ENCODE measurements around the gene CTIF. TPM values are rescaled to one million over a fixed set of nuclear protein-coding genes. Genes with fewer than 3 reads are reported as not detected.

Gene CTIF
- total RNA-seq, 2 experiments from 2014 or later, result 3.6 to 4.1 TPM

DNA sequence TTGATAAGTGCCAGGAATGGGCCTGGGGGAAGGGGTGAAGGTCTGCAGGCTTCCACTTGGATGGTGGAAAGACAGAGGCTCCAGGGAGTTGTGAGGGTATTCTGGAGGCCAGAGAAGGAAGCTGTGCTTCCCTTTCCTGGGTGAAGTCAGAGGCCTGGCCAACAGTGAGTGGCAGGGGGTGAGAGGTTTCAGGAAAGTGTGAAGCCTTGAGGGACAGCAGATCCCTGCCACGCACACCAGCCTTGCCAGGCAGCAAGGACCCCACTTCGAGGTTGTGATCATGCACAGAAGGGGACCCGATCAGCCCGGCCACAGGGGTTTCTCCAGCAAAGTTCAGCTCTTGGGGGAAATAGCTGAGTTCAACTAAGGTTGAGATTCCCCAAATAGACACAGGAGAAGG is 345.5 kb downstream of the CTIF start:
- H3K27ac Mint-ChIP-seq, result no peak overlapping the region
- H3K4me3 Mint-ChIP-seq, result no peak overlapping the region
- no peak for DNase-seq
- no peaks in the 10 kb centered on the region for H3K9me3 Mint-ChIP-seq
- intact Hi-C loops (cut with micrococcal nuclease), result no loop called here
- CTCF ChIA-PET, result interaction anchor here (0.7 kb wide), 1 partner anchor 795 kb away, joined by 3 read pairs; no protein-coding TSS in a partner anchor
- H3K27me3 Mint-ChIP-seq (ENCODE audit: low read depth), result no peaks in the 10 kb centered on the region
- no peaks in the 10 kb centered on the region for H3K36me3 Mint-ChIP-seq (ENCODE audit: low read depth)
- H3K4me1 Mint-ChIP-seq (ENCODE audit: low read depth), result peaks cover 4% of the 10 kb centered on the region

DNA sequence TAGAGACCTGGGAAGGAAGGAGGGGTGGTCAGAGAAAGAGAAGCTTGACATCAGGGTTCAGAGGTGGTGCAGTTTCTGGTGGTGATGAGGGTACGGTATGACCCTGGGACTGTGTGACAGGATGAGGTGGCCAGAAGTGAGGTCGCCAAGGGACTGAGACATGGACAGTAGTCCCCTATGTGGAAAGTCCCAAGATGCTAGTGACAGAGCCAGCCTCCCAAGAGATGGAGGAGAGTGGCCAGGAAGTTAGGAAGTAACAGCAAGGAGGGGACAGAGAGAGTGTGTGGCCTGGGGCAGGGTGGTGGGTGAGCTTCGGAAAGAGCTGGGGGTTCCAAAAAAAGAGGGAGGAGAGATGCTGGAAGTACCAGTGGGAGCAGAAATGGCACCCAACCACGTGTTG is 345.9 kb downstream of the CTIF start:
- Mint-ChIP-seq H3K27me3 (ENCODE audit: low read depth) (no peaks in the 10 kb centered on the region), H3K4me1 (ENCODE audit: low read depth) (peaks cover 4% of the 10 kb centered on the region), H3K27ac (no peak overlapping the region), H3K9me3 (no peaks in the 10 kb centered on the region), H3K4me3 (no peak overlapping the region), H3K36me3 (ENCODE audit: low read depth) (no peaks in the 10 kb centered on the region)
- CTCF ChIA-PET, result no interaction called here
- no peak for DNase-seq
- intact Hi-C loops (cut with micrococcal nuclease), result no loop called here

DNA sequence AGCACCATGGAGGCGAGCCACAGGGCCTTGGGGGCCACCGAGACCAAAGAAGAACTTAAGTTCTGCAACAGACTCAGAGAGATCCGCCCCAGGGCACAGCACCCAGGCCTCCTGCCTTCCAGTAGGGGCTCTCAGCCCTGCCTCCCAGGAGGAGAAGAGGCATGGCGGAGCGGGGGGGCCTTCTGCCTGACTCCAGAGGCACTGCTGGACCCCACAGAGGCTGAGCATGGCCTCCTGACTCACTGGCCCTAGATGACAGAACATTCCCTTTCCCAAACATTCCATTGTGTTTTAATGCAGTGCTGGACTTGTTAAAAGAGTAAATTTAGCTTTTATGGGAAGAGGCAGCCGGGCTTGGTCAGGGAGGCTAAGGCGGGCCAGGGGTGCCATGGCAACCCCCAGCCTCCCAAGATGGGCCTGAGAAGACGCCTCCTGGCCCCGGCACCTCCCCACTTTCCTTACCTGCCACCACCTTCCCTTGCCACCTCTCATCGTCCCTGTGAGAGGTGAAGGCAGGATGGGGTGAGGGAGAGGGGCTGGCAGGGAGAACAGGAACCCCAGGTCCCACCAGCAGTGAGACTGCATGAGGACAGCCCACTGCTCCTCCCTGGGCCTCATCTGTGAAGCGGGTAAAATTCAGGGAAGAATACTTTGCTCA is 346.6 kb downstream of the CTIF start:
- Mint-ChIP-seq H3K27ac (no peak overlapping the region), H3K36me3 (ENCODE audit: low read depth) (no peaks in the 10 kb centered on the region), H3K4me3 (no peak overlapping the region), H3K27me3 (ENCODE audit: low read depth) (no peaks in the 10 kb centered on the region), H3K4me1 (ENCODE audit: low read depth) (peaks cover 2% of the 10 kb centered on the region), H3K9me3 (no peaks in the 10 kb centered on the region)
- DNase-seq, result no peak
- CTCF ChIA-PET, result no interaction called here
- intact Hi-C loops (cut with micrococcal nuclease), result no loop called here

DNA sequence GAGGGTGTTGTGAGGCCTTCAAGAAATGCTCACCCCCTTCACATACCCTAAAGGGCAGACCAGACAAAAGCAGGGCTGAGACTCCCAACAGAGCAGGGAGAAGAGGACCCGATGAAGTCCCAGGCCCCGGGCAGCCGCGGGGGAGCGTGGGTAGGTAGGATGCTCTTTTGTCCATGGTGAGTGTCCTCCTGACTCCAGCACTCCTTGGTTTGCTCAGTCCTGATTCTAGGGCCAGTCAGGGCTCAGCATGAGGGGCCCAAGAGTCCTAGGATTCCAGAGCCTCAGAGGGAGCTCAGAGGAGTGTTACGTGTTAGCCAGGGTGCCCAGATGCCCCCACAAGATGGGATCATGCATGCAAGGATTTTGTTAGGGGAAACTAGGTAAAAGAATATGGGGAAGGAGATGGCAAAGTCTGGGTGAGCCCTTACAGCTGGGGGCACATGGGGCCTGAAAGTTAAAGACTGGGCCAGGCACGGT is 347.1 kb downstream of the CTIF start:
- Mint-ChIP-seq H3K27me3 (ENCODE audit: low read depth) (no peaks in the 10 kb centered on the region), H3K27ac (no peak overlapping the region), H3K9me3 (no peaks in the 10 kb centered on the region), H3K36me3 (ENCODE audit: low read depth) (no peaks in the 10 kb centered on the region), H3K4me1 (ENCODE audit: low read depth) (no peaks in the 10 kb centered on the region), H3K4me3 (no peak overlapping the region)
- no peak for DNase-seq
- CTCF ChIA-PET, result no interaction called here
- intact Hi-C loops (cut with micrococcal nuclease), result no loop called here

DNA sequence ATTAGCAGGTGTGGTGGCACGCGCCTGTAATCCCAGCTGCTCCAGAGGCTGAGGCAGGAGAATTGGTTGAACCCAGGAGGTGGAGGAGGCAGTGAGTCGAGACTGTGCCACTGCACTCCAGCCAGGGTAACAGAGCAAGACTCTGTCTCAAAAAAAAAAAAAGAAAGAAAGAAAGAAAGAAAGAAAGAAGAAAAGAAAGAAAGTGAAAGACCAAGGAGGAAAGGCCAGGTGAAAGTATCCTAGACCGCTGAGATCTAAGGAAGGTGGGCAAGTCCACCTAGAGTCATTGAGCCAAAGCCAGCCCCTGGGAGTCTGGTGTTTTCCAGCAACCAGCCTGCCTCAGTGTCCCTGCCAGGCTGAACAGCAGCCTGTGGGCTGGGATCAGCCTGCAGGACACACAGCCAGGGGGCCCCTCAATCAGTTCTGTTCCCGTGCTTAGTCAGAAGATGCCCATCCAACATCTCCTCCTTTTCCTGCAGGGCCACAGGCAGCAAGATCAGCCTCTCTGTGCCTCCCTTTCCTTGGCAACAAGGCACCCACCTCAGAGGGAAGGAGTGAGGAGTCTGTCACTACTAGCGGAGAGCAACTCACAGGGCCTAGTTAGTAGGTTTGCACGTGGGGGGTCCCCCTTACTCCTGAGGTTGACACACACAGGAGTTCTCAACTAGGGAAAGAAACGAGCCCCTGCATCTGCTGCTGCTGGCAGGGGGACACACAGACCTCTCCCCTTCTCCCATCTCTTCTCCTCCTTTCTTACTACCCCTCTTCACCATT is 347.9 kb downstream of the CTIF start:
- no peaks in the 10 kb centered on the region for H3K36me3 Mint-ChIP-seq (ENCODE audit: low read depth)
- H3K27me3 Mint-ChIP-seq (ENCODE audit: low read depth), result no peaks in the 10 kb centered on the region
- no peak for DNase-seq
- H3K4me1 Mint-ChIP-seq (ENCODE audit: low read depth), result no peaks in the 10 kb centered on the region
- no peak overlapping the region for H3K4me3 Mint-ChIP-seq
- H3K27ac Mint-ChIP-seq, result no peak overlapping the region
- intact Hi-C loops (cut with micrococcal nuclease), result no loop called here
- no peaks in the 10 kb centered on the region for H3K9me3 Mint-ChIP-seq
- CTCF ChIA-PET, result no interaction called here

DNA sequence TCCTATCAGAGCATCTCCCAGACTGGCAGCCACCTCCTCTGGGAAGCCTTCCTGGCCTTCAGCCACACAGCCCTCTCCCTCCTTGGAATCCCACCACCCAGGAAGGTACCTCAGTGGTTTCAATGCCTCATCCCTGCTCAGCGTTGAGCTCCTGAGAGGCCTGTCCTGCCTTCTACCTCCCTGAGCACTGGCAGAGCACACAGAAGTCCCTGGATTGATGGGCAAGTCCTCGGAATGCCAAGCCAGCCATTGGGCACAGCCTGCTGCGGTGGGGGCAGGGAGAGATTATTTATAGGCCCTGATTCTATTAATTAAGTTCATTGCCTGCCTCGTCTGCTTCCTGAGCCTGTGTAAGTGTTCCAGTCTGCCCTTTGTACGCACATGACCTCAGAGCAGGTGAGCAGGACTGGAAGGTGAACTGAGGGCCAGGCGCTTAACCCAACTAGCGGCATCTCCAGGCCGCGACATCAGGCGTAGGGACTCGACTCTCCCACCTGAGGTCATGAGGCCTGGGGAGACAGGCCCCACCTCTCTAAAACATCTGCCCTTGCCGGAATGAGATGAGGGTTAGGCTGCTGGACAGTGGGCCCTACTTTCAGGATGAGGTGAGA is 348.6 kb downstream of the CTIF start:
- intact Hi-C loops (cut with micrococcal nuclease), result no loop called here
- no peaks in the 10 kb centered on the region for H3K36me3 Mint-ChIP-seq (ENCODE audit: low read depth)
- no peaks in the 10 kb centered on the region for H3K27me3 Mint-ChIP-seq (ENCODE audit: low read depth)
- H3K4me3 Mint-ChIP-seq, result no peak overlapping the region
- no peaks in the 10 kb centered on the region for H3K4me1 Mint-ChIP-seq (ENCODE audit: low read depth)
- DNase-seq, result no peak
- H3K9me3 Mint-ChIP-seq, result no peaks in the 10 kb centered on the region
- no peak overlapping the region for H3K27ac Mint-ChIP-seq
- CTCF ChIA-PET, result no interaction called here

DNA sequence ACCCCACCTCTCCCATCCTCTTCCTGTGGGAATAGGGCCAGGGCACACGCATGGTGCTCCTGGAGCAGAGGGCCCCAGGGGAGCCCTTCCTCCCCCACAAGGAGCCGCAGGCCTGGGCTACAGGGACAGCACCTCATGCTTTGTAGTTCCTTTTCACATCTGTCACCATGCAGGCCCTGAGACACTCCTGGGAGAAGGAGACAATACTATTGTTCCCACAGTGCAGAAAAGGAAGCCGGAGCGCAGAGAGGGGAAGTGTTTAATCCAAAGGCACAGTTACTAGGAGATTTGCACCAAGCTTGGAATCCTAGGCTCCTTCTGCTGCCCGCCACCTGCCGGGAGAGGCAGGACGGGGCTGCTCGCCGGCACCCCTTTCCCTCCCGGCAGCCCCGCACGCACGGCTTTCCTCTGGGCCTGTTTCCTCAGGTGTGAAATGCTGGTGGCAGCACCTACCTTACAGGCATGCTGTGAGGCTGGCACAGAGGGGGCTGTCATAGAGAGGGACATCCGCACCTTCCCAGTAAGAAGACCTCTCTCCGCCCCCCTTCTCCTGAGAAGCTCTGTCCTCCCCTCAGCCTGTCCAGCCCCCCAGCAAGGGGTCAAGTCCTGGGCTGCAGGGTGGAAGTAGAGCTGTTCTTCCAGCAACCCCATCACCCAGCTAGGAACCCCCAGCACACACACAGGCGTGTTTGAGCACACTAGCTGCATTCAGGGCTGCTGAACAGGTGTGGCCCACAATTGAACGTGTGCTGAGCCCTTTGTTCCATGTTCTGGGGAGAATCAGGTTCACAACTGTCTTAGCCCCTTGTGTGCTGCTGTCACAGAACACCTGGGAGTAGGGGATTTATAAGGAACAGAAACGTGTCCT is 349.3 kb downstream of the CTIF start:
- Mint-ChIP-seq H3K4me1 (ENCODE audit: low read depth) (no peaks in the 10 kb centered on the region), H3K36me3 (ENCODE audit: low read depth) (no peaks in the 10 kb centered on the region), H3K27me3 (ENCODE audit: low read depth) (no peaks in the 10 kb centered on the region), H3K4me3 (no peak overlapping the region), H3K27ac (no peak overlapping the region), H3K9me3 (no peaks in the 10 kb centered on the region)
- CTCF ChIA-PET, result no interaction called here
- intact Hi-C loops (cut with micrococcal nuclease), result no loop called here
- no peak for DNase-seq

DNA sequence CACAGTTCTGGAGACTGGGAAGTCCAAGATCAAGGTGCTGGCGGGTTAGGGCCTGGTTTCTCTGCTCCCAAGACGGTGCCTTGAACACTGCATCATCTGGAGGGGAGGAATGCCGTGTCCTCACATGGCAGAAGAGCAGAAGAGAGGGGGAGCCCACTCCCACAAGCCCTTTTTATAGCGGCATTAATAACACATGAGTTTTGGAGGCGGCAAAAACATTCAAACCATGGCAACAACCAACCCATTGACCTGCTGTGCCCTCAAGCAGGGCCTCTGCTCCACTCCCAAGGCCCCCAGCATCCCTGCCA is 349.9 kb downstream of the CTIF start:
- Mint-ChIP-seq H3K27me3 (ENCODE audit: low read depth) (no peaks in the 10 kb centered on the region), H3K4me3 (no peak overlapping the region), H3K9me3 (no peaks in the 10 kb centered on the region), H3K36me3 (ENCODE audit: low read depth) (no peaks in the 10 kb centered on the region), H3K4me1 (ENCODE audit: low read depth) (no peaks in the 10 kb centered on the region), H3K27ac (no peak overlapping the region)
- CTCF ChIA-PET, result no interaction called here
- DNase-seq, result no peak
- intact Hi-C loops (cut with micrococcal nuclease), result no loop called here

DNA sequence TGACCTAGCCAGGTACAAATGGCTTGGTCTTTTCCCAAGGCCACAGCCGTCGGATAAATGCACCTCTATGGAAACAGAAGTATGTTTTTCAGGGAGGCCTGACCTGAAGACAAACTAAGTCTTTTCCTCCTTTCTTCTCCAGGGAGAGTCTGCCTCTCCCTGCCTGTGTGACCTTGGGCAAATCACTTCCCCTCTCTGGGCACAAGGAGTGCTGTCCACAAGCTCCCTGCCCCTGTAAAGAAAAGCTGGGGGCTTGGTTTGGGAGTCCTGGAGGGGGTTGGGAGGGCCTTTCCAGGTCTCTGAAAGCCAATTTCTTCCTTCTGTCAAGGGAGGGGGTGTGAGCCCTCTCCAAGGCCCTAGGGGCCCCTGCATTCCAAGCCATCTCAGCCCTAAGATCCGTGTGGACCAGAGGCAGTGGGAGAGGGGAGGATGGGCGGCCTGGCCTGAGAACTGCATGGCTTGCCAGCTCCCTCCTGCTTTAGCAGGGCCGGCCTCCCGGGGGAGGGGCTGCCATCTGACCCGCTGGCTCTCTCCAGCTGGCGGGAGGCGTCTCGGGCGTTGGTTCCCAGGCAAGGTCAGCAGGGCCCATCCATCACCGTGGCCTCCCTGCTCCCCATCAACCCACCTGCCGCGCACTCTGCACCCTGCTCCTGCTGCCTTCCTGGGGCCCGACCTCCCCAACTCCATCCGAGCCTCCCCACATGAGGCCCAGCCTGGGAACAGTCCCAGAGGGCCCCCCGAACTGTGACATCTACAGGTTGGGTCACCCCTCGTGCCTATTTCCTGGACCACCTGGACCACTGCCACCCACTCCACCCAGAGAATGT is 350.5 kb downstream of the CTIF start:
- Mint-ChIP-seq H3K4me3 (no peak overlapping the region), H3K9me3 (no peaks in the 10 kb centered on the region), H3K27ac (no peak overlapping the region), H3K4me1 (ENCODE audit: low read depth) (no peaks in the 10 kb centered on the region), H3K27me3 (ENCODE audit: low read depth) (no peaks in the 10 kb centered on the region), H3K36me3 (ENCODE audit: low read depth) (no peaks in the 10 kb centered on the region)
- intact Hi-C loops (cut with micrococcal nuclease), result no loop called here
- CTCF ChIA-PET, result no interaction called here
- no peak for DNase-seq

DNA sequence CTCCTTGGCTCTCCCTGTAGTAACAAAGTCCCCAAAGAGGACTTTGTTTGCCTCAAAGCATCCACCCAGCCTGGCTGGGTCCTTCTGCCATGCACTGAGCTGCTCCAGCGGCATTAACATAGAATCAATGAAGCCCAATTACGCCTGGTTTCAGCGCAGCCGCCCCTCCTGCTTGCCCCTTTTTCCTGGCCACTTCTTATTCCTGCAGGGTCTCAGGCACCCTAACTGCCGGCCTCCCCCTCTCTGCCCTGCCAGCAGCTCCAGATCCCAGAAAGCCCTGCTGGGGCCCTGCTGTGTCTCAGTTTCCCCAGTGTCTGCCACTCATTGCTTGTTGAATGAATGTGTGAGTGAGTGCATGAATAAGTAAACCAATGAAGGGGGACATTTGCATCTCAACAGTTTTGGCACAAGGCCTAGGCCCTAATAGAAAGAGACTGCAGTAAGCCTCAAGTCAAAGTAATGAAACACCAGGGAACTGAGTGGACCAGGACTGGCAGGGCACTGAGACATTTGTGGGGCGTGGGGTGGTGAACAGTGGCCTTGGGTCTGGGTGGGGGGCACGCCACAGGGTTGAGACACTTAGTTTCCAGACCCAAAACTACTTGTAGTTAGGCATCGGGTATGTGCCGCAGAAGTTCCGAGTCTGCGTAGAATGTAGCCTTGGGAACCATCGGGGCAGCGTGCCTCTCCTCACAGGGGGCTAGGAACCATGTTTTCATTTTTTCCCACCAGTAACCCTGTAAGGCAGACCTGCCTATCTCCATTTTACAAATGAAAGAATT is 351.3 kb downstream of the CTIF start:
- Mint-ChIP-seq H3K27me3 (ENCODE audit: low read depth) (no peaks in the 10 kb centered on the region), H3K27ac (no peak overlapping the region)

DNA sequence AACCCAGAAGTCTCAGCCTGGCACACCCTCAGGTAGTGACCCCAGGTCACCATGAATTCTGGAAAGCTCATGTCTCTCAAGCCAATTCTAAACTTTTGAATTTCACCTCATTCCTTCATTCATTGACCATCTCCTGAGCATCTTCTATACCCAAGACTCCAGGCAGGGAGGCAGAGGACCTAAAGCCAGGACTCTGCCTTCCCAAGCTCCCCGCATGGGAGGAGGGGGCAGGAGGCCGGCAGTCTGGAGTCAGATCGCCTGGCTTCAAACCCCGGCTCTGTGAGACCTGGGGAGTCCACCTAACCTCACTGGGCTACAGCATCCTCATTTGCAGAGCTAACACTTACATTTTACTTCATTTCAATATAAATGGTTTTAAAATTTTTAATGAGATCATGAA is 352.9 kb downstream of the CTIF start:
- Mint-ChIP-seq H3K4me1 (ENCODE audit: low read depth) (no peaks in the 10 kb centered on the region), H3K36me3 (ENCODE audit: low read depth) (no peaks in the 10 kb centered on the region), H3K4me3 (no peak overlapping the region), H3K27me3 (ENCODE audit: low read depth) (no peaks in the 10 kb centered on the region), H3K9me3 (no peaks in the 10 kb centered on the region), H3K27ac (no peak overlapping the region)
- DNase-seq, result no peak
- intact Hi-C loops (cut with micrococcal nuclease), result no loop called here
- CTCF ChIA-PET, result interaction anchor here (0.6 to 0.9 kb wide), 2 partner anchors 11 to 123 kb away, joined by 3 read pairs; no protein-coding TSS in a partner anchor

More for the DNA sequence above, 351.3 kb downstream of the CTIF start:
- no peaks in the 10 kb centered on the region for H3K4me1 Mint-ChIP-seq (ENCODE audit: low read depth)
- no peaks in the 10 kb centered on the region for H3K36me3 Mint-ChIP-seq (ENCODE audit: low read depth)
- no peaks in the 10 kb centered on the region for H3K9me3 Mint-ChIP-seq
- CTCF ChIA-PET, result no interaction called here
- no peak overlapping the region for H3K4me3 Mint-ChIP-seq
- intact Hi-C loops (cut with micrococcal nuclease), result no loop called here
- DNase-seq, result no peak
